H9 (cell line): ENCODE data around the gene HAO1. TPM values are rescaled to one million over a fixed set of nuclear protein-coding genes. Genes with fewer than 3 reads are reported as not detected.
A peak's percentile ranks its signal among the peaks of the same experiment; 100 is the strongest.

Source experiments
- DNase-seq: peaks from one replicate; pipeline ENCODE4 v3.0.0-alpha.2; 2017
- H2AFZ ChIP-seq: one replicate; pipeline ENCODE4 v1.6.1; 2013; ENCODE audit warnings: mild to moderate bottlenecking, low read length, control low read depth, moderate library complexity
- H2AK5ac ChIP-seq: 2 replicates; pipeline ENCODE4 v1.6.1; 2013; ENCODE audit warnings: low read length, control low read depth, mixed read lengths; ENCODE audit not compliant: insufficient read length
- H2BK120ac ChIP-seq: one replicate; pipeline ENCODE4 v1.6.1; 2013; ENCODE audit warnings: low read depth, mild to moderate bottlenecking, low read length, control low read depth, inconsistent platforms; ENCODE audit not compliant: poor library complexity, severe bottlenecking
- H2BK12ac ChIP-seq: 2 replicates; pipeline ENCODE4 v1.6.1; 2013; ENCODE audit warnings: low read length, control low read depth, mixed read lengths, low read depth; ENCODE audit not compliant: insufficient read length
- H2BK15ac ChIP-seq: 2 replicates; pipeline ENCODE4 v1.6.1; 2013; ENCODE audit warnings: low read depth, low read length, control low read depth
- H2BK20ac ChIP-seq: one replicate; pipeline ENCODE4 v1.6.1; 2013; ENCODE audit warnings: low read depth, mild to moderate bottlenecking, low read length, control low read depth, inconsistent platforms; ENCODE audit not compliant: poor library complexity, severe bottlenecking
- H2BK5ac ChIP-seq: 2 replicates; pipeline ENCODE4 v1.6.1; 2013; ENCODE audit warnings: low read length, control low read depth, mixed read lengths; ENCODE audit not compliant: insufficient read length
- H3K14ac ChIP-seq: 2 replicates; pipeline ENCODE4 v1.6.1; 2013; ENCODE audit warnings: low read length, control low read depth; ENCODE audit not compliant: insufficient read depth
- H3K18ac ChIP-seq: 2 replicates; pipeline ENCODE4 v1.6.1; 2013; ENCODE audit warnings: low read depth, mild to moderate bottlenecking, mixed read lengths, low read length, control low read depth; ENCODE audit not compliant: insufficient read length
- H3K23ac ChIP-seq: 2 replicates; pipeline ENCODE4 v1.6.1; 2013; ENCODE audit warnings: low read length, control low read depth, mixed read lengths, low read depth; ENCODE audit not compliant: insufficient read length
- H3K23me2 ChIP-seq: 2 replicates; pipeline ENCODE4 v1.6.1; 2013; ENCODE audit warnings: low read depth, mild to moderate bottlenecking, mixed read lengths, low read length, control low read depth; ENCODE audit not compliant: insufficient read length, poor library complexity, severe bottlenecking
- H3K27ac ChIP-seq: 2 replicates; pipeline ENCODE4 v1.5.1; 2013; ENCODE audit warnings: low read length, control low read depth, mixed read lengths, low read depth; ENCODE audit not compliant: insufficient read length
- H3K27me3 ChIP-seq: 2 replicates; pipeline ENCODE4 v1.6.1; 2013; ENCODE audit warnings: low read length, control low read depth, inconsistent platforms; ENCODE audit not compliant: insufficient read depth
- H3K4ac ChIP-seq: 2 replicates; pipeline ENCODE4 v1.6.1; 2013; ENCODE audit warnings: low read depth, mild to moderate bottlenecking, control low read depth, inconsistent platforms, low read length, moderate library complexity
- H3K4me1 ChIP-seq: 2 replicates; pipeline ENCODE4 v1.6.1; 2013; ENCODE audit warnings: low read length, control low read depth, inconsistent platforms; ENCODE audit not compliant: insufficient read depth
- H3K4me2 ChIP-seq: 2 replicates; pipeline ENCODE4 v1.6.1; 2013; ENCODE audit warnings: low read length, control low read depth, mixed read lengths; ENCODE audit not compliant: insufficient read length, insufficient read depth
- H3K56ac ChIP-seq: 2 replicates; pipeline ENCODE4 v1.6.1; 2013; ENCODE audit warnings: low read depth, mild to moderate bottlenecking, mixed read lengths, low read length, control low read depth; ENCODE audit not compliant: insufficient read length
- H3K79me1 ChIP-seq: 2 replicates; pipeline ENCODE4 v1.6.1; 2013; ENCODE audit warnings: low read depth, mild to moderate bottlenecking, moderate library complexity, low read length, control low read depth, inconsistent platforms; ENCODE audit not compliant: insufficient read depth, poor library complexity, severe bottlenecking
- H3K79me2 ChIP-seq: 2 replicates; pipeline ENCODE4 v1.6.1; 2013; ENCODE audit warnings: low read length, control low read depth, inconsistent platforms; ENCODE audit not compliant: insufficient read depth
- H3K9ac ChIP-seq: 2 replicates; pipeline ENCODE4 v1.6.1; 2013; ENCODE audit warnings: low read length, control low read depth, mixed read lengths; ENCODE audit not compliant: insufficient read length; ENCODE audit errors: extremely low read depth
- H3K9me3 ChIP-seq: one replicate; pipeline ENCODE4 v1.6.1; 2013; ENCODE audit warnings: low read depth, low read length, inconsistent platforms; ENCODE audit not compliant: control insufficient read depth
- H3T11ph ChIP-seq: one replicate; pipeline ENCODE4 v1.6.1; 2013; ENCODE audit warnings: mild to moderate bottlenecking, low read length, control low read depth, inconsistent platforms
- H4K20me1 ChIP-seq: one replicate; pipeline ENCODE4 v1.6.1; 2013; ENCODE audit not compliant: control insufficient read depth, insufficient read length, insufficient read depth
- H4K5ac ChIP-seq: 2 replicates; pipeline ENCODE4 v1.6.1; 2013; ENCODE audit warnings: low read depth, mild to moderate bottlenecking, mixed read lengths, low read length, control low read depth; ENCODE audit not compliant: insufficient read length
- H4K8ac ChIP-seq: replicated peaks from 2 replicates; pipeline ENCODE4 v1.6.1; 2013; ENCODE audit warnings: low read length, control low read depth, mixed read lengths, low read depth; ENCODE audit not compliant: insufficient read length
- H4K91ac ChIP-seq: 2 replicates; pipeline ENCODE4 v1.6.1; 2013; ENCODE audit warnings: low read depth, mild to moderate bottlenecking, moderate library complexity, mixed read lengths, low read length, control low read depth; ENCODE audit not compliant: insufficient read length
- H3K27ac Mint-ChIP-seq, 3 experiments: 2 replicates in 2 of 3; 3 replicates in 1 of 3; pipeline ENCODE4 v1.8.0; 2020 to 2021; ENCODE audit warnings: mixed read lengths in 3 of 3, mild to moderate bottlenecking in 1 of 3, moderate library complexity in 1 of 3
- H3K27me3 Mint-ChIP-seq: 2 replicates; pipeline ENCODE4 v1.8.0; 2021; ENCODE audit warnings: low read depth, mild to moderate bottlenecking, moderate library complexity, mixed read lengths
- H3K36me3 Mint-ChIP-seq, 3 experiments: 2 replicates in 2 of 3; 3 replicates in 1 of 3; pipeline ENCODE4 v1.8.0; 2020 to 2021; ENCODE audit warnings: low read depth in 3 of 3, mixed read lengths in 3 of 3; ENCODE audit not compliant: insufficient read depth in 1 of 3
- H3K4me1 Mint-ChIP-seq, 2 experiments: 2 replicates each; pipeline ENCODE4 v1.8.0; 2020; ENCODE audit warnings: mixed read lengths in 2 of 2
- H3K4me3 Mint-ChIP-seq, 2 experiments: 2 replicates in 1 of 2; 3 replicates in 1 of 2; pipeline ENCODE4 v1.8.0; 2020 to 2021; ENCODE audit warnings: mild to moderate bottlenecking in 2 of 2, mixed read lengths in 2 of 2, moderate library complexity in 1 of 2
- H3K9me3 Mint-ChIP-seq, 2 experiments: 2 replicates in 1 of 2; 3 replicates in 1 of 2; pipeline ENCODE4 v1.8.0; 2020; ENCODE audit warnings: mild to moderate bottlenecking in 2 of 2, mixed read lengths in 2 of 2, moderate library complexity in 1 of 2
- WGBS: extraction: QIAGEN DNeasy Blood & Tissue Kit; methylation state at CpG from one replicate; pipeline ENCODE4 v1.1.7; 2013; ENCODE audit warnings: missing lambda C conversion rate, low lambda C conversion rate, mixed read lengths; ENCODE audit not compliant: insufficient read length; ENCODE audit errors: extremely low coverage; 5-methylcytosine and 5-hydroxymethylcytosine counted together
- total RNA-seq: library from RNA; stranded (reverse); gene quantifications from 2 replicates; pipeline ENCODE4 v1.2.1, GENCODE V29; 2021
- TF ChIP-seq, protein P1 (sequence below): fragments of 200-600 bp; sonication (generic); conservative IDR thresholded peaks from 3 replicates; pipeline ENCODE4 v1.8.0; 2021; ENCODE audit warnings: antibody characterized with exemption, mild to moderate bottlenecking

Gene HAO1
- total RNA-seq, 1 experiment from 2014 or later, result not detected

DNA sequence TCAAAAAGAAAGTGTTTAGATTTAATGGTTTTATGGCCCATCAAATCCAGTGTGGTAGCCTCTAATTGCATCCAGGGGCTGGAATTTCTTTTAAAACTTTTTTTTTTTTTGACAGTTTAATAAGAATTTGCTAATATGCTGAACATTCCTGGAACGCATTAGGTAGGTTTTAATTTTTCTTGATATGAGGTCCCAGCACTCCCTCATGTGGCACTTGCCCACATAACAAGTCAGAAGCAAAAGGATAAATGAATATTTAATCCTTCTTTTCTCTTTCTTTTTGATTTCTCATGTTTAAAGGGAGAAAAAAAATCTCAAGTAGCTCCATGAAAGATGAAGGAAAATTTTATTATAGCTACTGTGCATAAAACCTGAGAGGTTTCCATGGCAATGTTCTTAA, 13.5 kb downstream of the HAO1 start:
- Histone ChIP-seq H3K18ac (no peak overlapping the region), H3K27ac (no peak overlapping the region), H3K27me3 (no peaks in the 10 kb centered on the region), H3K9me3 (no peaks in the 10 kb centered on the region), H2BK15ac (no peak overlapping the region), H4K20me1 (no peaks in the 10 kb centered on the region), H2BK20ac (no peak overlapping the region), H3K4me1 (no peaks in the 10 kb centered on the region), H2BK5ac (no peak overlapping the region), H4K91ac (no peak overlapping the region), H3K4ac (no peak overlapping the region), H3K23ac (no peak overlapping the region), H3K56ac (no peak overlapping the region), H3K9ac (no peak overlapping the region), H2AK5ac (no peak overlapping the region), H3K79me2 (no peaks in the 10 kb centered on the region), H3K79me1 (no peaks in the 10 kb centered on the region), H4K5ac (no peak overlapping the region), H2BK12ac (no peak overlapping the region), H3T11ph (no peak overlapping the region), H4K8ac (no peak overlapping the region), H3K4me2 (no peak overlapping the region), H2BK120ac (no peak overlapping the region), H3K23me2 (no peaks in the 10 kb centered on the region), H3K14ac (no peak overlapping the region), H2AFZ (no peak overlapping the region)
- Mint-ChIP-seq H3K9me3 (no peaks in the 10 kb centered on the region), H3K27me3 (no peaks in the 10 kb centered on the region), H3K4me1 (peaks cover 0 to 4% of the 10 kb centered on the region in 2 experiments; a peak in 1 of 4 replicates), H3K27ac (no peak overlapping the region), H3K36me3 (no peaks in the 10 kb centered on the region), H3K4me3 (no peak overlapping the region)
- no CpG with 5 or more reads among the region's 1 CpG for WGBS
- no peak for DNase-seq
- TF ChIP-seq, protein P1, sequence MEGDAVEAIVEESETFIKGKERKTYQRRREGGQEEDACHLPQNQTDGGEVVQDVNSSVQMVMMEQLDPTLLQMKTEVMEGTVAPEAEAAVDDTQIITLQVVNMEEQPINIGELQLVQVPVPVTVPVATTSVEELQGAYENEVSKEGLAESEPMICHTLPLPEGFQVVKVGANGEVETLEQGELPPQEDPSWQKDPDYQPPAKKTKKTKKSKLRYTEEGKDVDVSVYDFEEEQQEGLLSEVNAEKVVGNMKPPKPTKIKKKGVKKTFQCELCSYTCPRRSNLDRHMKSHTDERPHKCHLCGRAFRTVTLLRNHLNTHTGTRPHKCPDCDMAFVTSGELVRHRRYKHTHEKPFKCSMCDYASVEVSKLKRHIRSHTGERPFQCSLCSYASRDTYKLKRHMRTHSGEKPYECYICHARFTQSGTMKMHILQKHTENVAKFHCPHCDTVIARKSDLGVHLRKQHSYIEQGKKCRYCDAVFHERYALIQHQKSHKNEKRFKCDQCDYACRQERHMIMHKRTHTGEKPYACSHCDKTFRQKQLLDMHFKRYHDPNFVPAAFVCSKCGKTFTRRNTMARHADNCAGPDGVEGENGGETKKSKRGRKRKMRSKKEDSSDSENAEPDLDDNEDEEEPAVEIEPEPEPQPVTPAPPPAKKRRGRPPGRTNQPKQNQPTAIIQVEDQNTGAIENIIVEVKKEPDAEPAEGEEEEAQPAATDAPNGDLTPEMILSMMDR, result peak; percentile 70
